Pulmonary artery endothelial cell (primary cell): Measurements from ENCODE around the gene DNAJC27. TPM values are rescaled to one million over a fixed set of nuclear protein-coding genes. Genes with fewer than 3 reads are reported as not detected.
A peak's percentile ranks its signal among the peaks of the same experiment; 100 is the strongest.

Experiments used
- DNase-seq: peaks from one replicate; pipeline ENCODE4 v3.0.0-alpha.2; 2011; ENCODE audit warnings: low read depth, low spot score
- total RNA-seq: library from RNA; depleted of rRNA; stranded (reverse); fragments of >200 nt; gene quantifications from 2 replicates; pipeline ENCODE4 v1.2.3, GENCODE V29; 2014

DNAJC27 gene
- total RNA-seq, 1 donor from 2014 or later, result 2.2 TPM

- no peak for DNase-seq
These were observed 1.1 kb downstream of the DNAJC27 start for GRCh38 chr2:24970483-24971285.

GRCh38 chr2:24969784-24970183, 2.0 kb downstream of the DNAJC27 start:
- DNase-seq, result no peak

GRCh38 chr2:24961903-24962302, 9.9 kb downstream of the DNAJC27 start:
- DNase-seq, result no peak

GRCh38 chr2:24959761-24960160, 12.0 kb downstream of the DNAJC27 start:
- no peak for DNase-seq

GRCh38 chr2:24958411-24958935, 13.3 kb downstream of the DNAJC27 start:
- peak; percentile 22 for DNase-seq

GRCh38 chr2:24957976-24958375, 13.8 kb downstream of the DNAJC27 start:
- no peak for DNase-seq

GRCh38 chr2:24957221-24957620, 14.5 kb downstream of the DNAJC27 start:
- DNase-seq, result no peak

- no peak for DNase-seq
These were observed 15.8 kb downstream of the DNAJC27 start for GRCh38 chr2:24955921-24956320.

- DNase-seq, result no peak
These were observed 16.5 kb downstream of the DNAJC27 start for GRCh38 chr2:24955232-24955631.

GRCh38 chr2:24950102-24950501, 21.7 kb downstream of the DNAJC27 start:
- DNase-seq, result no peak

GRCh38 chr2:24948506-24948905, 23.2 kb downstream of the DNAJC27 start:
- DNase-seq, result no peak

- no peak for DNase-seq
These were observed 24.1 kb downstream of the DNAJC27 start for GRCh38 chr2:24947561-24948157.

GRCh38 chr2:24945907-24946306, 25.8 kb downstream of the DNAJC27 start:
- DNase-seq, result no peak

GRCh38 chr2:24943427-24944053, 28.2 kb downstream of the DNAJC27 start:
- DNase-seq, result no peak

- DNase-seq, result no peak
These were observed 32.4 kb downstream of the DNAJC27 start for GRCh38 chr2:24939353-24939752.

- DNase-seq, result no peak
These were observed 34.5 kb downstream of the DNAJC27 start for GRCh38 chr2:24937236-24937635.

- no peak for DNase-seq
These were observed 36.6 kb downstream of the DNAJC27 start for GRCh38 chr2:24935145-24935544.

GRCh38 chr2:24932715-24933114, 39.0 kb downstream of the DNAJC27 start:
- no peak for DNase-seq

GRCh38 chr2:24930768-24931167, 41.0 kb downstream of the DNAJC27 start:
- no peak for DNase-seq

GRCh38 chr2:24929230-24929629, 42.5 kb downstream of the DNAJC27 start:
- no peak for DNase-seq

GRCh38 chr2:24928036-24928435, 43.7 kb downstream of the DNAJC27 start:
- no peak for DNase-seq

GRCh38 chr2:24926602-24927252, 45.0 kb downstream of the DNAJC27 start:
- DNase-seq, result no peak
